ENCODE measurements around the gene FNBP1L.

Gene FNBP1L

DNA sequence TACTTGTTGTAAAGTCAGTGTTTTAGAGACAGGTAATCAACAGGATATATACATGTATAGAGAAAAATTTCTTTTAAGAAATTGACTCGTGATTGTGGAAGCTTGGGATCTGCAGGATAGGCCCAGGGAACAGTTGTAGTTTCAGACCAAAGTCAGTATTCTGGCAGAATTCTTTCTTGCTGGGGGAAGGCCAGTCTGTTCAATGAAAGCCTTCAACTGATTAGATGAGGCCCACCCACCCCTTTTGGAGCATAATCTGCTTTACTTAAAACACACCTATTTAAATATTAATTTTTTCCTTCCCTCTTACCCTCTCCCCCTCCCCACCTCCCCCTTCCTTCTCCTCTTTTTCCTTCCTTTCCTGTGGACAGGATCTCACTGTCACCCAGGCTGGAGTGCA is 48.0 kb downstream of the FNBP1L start:
- DNase-seq = no peak

DNA sequence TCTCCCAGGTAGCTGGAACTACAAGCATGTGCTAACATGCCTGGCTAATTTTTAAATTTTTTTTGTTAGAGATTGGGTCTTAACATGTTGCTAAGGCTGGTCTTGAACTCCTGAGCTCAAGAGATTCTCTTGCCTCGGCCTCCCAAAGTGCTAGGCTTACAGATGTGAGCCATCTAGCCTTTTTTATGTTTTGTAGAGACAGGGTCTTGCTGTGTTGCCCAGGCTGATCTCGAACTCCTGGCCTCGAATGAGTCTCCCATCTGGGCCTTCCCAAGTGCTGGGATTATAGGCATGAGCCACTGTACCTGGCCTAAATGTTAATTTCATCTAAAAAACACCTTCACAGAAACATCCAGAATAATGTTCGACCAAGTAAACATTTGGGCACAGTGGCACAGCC is 48.6 kb downstream of the FNBP1L start:
- no peak for DNase-seq

DNA sequence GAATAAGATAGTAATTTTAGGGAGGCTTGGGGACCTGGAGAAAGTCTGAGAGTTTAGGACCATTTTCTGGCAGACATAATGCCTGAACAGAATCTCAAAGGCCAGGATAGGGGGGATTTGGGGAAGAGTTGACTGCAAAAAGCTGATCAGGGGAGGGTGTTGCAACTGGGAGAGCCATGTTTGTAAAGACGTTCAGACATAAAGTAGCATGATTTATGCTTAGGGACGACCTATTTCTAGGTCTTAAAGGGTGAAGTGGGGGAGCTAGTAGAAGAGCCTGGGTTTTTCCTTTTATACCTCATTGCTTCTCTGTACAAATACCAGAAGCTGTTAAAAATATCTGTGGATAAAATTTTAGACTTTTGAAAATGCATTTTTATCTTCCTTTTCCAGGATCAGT is 51.2 kb downstream of the FNBP1L start:
- DNase-seq = no peak

DNA sequence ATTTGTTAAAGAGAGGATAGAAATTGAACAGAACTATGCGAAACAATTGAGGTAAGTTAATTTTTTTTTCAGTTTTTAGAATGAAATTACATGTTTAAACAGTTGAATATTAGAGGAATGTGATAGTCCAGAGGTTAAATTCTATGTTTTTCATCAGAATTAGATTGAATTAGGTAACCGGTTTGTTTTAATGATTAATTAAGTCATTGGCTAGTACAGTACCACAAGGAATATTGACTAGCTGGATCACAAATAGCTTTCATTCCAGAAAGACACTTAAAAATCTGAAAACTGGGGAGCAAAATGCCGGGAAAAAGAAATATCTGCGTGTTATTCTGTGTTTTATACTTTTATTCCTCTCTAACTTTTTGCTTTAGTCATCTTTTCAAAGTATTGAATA is 51.6 kb downstream of the FNBP1L start:
- DNase-seq = no peak

DNA sequence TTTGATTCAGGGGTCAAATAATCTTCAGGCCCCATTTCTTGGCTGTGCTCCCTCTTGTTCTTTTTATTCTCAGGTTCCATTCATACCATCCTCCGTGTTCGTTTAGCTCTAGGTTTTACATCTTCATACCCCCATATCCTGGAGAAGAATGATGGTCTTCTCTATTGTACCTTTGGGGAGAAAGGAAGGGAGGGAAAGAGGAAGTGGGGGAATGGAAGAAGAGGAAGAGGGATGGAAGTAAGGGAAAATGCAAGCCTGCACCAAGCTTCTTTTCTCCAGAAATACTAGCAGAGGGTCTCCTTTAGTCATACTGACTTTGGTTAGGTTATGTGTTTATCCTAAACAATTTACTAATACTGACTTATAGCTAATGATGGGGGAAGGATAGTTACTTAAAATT is 52.4 kb downstream of the FNBP1L start:
- no peak for DNase-seq

DNA sequence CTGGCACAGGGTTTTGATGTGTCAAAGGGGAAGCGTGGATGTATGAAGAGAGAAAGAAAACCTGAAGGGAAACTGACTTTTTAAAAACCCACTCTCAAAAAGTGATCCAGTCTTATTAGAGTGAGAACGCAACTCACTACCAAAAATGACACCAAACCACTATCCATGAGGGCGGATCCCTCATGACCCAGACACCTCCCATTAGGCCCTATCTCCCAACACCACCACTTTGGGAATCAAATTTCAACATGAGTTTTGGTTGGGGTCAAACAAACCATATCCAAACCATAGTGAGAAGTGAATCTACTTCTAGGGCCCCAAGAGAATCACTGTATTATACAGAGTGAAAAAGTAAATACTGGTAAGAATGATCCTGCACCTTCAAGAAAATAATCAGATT is 53.5 kb downstream of the FNBP1L start:
- DNase-seq = no peak

DNA sequence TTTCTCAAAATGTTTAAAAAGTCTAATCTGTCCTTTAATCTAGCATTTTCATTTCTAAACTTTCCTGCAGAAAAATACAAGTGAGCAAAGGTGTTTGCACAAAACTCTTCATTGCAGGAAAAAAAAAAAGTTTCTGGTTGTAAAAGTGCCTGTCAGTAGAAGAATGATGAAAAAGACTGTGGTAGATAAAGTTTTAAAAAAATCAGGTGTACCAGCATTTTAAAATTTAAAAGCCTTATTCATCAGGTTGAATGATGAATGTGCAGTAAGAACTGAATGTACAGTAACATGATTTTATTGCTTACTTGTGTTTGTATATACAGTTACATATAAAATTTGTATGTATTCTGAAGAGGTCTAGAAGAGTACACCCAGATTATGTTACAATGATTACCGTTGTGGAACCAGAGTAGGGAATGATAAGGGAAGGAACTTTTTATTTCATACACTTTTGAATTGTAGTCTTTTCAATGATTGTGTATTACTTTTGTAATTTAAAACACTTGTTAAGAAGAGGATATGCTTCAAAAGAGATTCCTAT is 54.0 kb downstream of the FNBP1L start:
- DNase-seq = no peak

DNA sequence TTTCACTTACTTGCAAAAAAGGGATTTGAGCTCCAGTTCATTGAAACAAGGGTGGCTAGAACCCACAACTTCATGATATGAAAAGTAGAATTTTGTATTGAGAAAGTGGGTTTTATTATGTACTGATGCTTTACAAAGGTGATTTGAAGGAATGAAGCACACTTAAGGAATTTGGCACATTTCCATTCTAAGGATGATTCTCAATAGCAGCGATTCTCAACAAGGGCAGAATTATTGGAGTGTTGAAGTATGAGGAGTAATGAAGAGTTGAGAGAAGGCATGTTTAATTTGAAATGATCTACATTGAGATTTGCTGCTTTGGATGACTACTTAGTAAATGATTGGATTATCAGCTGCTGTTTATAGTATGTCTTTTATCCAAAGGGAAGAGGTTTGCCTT is 54.7 kb downstream of the FNBP1L start:
- no peak for DNase-seq

DNA sequence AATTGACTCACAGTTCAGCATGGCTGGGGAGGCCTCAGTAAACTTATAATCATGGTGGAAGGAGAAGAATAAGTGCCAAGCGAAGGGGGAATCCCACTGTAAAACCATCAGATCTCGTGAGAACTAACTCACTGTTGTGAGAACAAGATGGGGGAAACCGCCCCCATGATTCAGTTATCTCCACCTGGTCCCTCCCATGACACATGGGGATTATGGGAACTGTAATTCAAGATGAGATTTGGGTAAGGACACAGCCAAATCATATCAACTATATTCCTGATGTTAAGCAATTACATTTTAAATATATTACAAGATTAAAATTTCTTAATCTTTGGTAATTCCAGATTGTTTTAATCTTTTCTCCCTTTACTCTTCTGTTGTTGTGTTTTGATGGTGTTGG is 55.2 kb downstream of the FNBP1L start:
- DNase-seq = no peak

DNA sequence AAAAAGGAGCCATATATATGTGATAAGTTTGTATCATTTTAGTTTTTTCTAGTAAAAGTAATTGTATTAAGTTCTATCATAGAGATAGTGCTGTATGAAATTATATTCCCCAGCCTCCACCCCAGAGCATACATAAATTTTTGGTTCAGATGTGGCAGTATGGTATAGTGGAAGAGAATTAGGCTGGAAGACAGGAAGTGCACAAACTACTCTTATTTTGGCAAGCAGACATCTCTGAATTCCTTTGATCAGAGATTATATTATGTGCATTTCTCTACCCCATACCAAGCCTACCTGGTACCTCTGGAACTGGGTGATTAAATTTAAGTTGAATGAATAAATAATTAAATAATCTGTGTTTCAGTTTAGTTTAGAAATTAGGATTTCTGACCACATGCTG is 55.9 kb downstream of the FNBP1L start:
- no peak for DNase-seq

DNA sequence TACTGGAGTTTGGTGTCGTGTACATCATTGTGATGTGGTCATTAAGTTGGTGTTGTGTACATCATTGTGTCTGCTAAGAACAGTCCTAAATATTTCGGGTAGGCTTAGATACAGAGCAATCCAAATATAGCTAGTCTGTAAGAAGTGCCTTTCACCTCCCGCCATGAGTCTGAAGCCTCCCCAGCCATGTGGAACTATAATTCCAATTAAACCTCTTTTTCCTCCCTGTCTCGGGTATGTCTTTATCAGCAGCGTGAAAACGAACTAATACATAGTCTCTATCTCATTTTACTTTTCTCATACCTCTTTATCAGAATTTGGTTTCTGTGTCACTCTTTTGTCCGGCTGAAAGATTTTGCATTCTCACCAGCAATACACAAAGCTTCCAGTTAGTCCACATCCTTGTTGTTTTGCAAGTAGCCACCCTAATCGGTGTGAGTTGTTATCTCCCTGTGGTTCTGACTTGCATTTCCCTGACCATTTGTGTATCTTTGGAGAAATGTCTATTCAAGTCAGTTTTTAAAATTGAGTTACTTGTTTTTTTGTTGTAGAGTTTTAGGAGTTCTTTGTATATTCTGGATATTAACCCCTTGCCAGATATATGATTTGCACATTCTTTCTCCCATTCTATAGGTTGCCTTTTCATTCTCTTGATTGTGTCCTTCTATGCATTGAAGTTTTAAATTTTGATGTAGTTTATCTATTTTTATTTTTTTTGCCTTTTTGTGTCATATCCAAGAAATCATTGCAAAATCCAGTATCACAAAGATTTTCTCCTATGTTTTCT is 56.5 kb downstream of the FNBP1L start:
- DNase-seq = no peak

DNA sequence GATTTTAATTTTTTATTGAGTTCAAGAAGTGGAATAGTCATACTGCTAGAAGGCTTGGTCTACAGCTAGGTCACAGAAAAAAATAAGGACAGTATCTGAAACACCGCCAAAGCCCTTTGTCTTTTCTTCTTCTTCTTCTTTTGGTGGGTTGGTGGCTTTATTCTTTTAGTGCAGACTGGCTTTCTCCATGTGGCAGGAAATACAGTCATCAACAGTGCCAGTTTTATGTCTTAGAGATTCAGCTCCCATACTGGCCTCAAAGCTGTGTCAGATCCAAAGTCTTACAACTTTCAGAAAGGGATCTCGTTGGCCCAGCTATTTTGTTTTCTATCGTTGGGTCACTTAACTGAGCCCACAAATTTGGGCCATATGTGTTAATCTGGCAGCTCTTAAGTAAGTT is 58.2 kb downstream of the FNBP1L start:
- DNase-seq = no peak

DNA sequence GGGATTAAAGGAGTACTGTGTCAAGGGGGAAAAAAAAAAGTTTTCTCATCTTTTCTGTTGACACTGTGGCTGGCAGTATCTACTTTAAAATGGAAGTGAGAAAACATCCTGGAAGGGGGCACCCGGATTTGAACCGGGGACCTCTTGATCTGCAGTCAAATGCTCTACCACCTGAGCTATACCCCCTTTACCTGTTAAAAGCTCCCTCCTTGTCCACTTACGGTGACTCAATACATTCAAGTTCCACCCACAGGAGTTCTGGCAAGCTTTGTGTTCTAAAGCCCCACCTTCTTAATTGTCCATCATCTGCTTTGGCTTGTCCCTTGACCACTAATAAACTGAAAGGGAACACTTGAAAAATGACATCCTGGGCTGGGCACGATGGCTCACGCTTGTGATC is 68.2 kb downstream of the FNBP1L start:
- no peak for DNase-seq

DNA sequence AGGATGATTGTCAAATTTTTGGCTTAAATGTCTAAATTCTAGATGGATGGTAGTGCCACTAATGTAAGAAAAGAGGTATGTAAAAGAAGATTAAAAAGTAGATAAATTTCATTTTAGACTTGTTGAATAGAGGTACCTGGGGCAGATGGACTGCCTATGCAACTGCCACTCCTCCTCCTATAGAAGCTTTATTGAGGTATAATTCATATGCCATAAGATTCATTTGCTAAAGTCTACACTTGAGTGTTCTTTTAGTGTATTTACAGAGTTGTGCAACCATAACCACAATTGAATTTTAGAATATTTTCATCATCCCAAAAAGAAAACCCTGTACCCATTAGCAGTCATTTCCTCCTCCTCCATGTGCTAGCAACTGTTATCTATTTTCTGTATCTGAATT is 70.6 kb downstream of the FNBP1L start:
- DNase-seq = no peak

DNA sequence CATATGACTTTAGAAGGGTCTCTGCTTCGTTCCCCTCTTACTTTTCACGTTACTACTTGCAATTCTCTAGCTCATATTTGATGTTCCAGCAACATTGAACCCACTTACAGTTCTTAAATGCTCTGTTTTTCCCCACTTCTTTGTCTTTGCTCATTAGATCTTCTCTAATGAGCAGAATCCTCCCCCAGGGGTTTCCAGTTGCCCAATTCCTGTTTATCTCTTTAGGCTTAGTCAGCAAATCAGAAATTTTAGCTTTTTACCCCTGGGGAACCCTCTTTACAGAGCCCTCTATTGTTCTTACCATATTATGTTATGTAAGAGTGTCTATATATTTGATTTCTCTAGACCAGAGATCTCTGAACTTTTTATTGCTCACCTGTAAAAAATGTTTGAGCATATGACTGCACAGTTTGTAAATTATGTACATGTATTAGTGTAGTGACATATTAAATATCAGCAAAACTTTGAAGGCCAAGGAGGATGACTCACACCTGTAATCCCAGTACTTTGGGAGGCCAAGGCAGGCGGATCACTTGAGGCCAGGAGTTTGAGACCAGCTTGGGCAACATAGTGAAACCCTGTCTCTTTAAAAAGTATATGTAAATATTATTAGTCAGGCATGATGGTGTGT is 71.4 kb downstream of the FNBP1L start:
- no peak for DNase-seq

DNA sequence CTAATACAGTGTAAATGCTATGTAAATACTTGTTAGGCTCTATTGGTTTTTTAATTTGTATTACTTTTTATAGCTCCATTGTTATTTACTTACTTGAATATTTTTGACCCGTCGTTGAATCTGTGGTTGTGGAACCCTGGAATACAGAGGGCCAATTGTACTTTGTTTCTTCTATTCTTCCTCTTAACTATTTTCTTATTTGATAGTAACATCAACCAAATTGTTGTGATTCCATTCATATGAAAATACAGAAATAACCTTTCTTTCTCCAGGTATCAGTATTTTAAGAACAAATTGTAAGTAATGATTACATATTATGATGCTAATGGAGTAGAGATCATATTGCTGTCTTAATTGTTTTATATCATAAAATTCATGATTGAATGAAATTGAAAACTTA is 73.7 kb downstream of the FNBP1L start:
- DNase-seq = no peak

DNA sequence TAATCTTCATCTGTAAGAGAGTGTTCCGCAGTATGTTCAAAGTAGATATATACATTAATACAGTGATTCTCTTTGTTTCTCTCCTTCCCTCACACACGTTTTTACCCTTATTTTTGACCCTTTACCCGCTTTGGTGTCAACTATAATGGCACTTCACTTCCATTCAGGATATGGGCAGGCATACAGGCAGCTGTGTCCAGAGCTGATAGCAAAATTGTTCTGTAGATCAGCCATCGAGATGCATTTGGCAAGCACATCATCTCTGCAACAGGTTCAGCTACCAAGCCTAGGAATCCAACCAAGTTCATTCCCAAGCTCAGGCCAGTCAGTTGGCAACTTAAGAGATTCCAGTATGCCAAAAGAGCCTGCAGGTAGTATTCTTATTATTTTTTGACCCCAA is 74.8 kb downstream of the FNBP1L start:
- no peak for DNase-seq

DNA sequence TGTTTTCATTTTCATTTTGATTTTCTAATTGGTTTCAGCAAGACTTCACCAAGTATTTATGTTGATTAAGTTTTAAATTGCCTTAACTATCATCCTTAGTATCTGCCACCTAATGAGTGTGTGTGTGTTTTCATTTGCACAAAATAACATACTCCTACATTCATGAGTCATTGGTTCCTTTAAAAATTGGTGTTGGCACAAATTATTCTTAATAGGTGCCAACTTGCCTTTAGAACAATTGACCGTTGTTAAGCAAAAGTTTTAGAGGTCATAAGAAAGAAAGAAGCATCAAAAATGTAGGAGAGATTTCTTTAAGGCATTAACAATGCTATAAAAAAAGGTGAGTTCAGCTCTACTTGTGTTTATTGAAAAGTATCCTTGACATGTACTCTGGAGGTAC is 77.5 kb downstream of the FNBP1L start:
- no peak for DNase-seq

DNA sequence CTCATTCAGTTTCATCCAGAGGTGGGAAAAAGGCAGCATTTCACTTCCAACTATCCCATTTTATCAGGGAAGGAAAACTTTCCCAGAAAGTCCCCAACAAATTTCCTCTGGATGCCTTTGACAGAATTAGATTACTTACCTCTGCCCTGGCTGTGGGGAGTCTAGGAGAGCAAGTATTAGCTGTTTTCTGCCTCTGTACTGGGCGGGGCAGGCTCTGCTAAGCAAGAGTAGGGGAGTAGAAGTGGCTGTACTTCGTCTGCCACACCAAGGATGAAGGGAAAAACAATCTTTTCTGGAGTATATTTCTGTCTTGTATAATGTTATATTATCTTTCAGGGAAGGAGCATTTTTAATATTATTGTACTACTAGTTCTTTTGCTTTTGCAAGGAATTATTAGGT is 78.5 kb downstream of the FNBP1L start:
- DNase-seq = no peak

DNA sequence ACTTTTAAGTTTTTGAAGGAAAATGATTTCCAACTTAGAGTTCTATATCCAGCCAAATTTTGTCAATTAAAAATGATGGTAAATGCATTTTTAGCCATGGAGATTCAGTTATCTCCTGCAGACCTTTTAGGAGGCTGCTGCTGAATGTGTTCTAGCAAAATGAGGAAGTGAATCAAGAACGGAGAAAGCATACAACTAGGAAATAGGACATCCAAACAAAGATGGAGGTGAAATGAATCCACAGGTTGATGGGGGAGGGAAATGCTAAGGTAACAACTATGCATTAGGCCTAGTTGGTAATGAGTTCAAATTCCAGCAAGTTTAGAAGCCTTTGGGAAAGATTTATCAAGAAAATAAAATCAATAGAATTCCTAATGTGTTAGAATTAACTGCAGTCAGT is 80.5 kb downstream of the FNBP1L start:
- DNase-seq = no peak

DNA sequence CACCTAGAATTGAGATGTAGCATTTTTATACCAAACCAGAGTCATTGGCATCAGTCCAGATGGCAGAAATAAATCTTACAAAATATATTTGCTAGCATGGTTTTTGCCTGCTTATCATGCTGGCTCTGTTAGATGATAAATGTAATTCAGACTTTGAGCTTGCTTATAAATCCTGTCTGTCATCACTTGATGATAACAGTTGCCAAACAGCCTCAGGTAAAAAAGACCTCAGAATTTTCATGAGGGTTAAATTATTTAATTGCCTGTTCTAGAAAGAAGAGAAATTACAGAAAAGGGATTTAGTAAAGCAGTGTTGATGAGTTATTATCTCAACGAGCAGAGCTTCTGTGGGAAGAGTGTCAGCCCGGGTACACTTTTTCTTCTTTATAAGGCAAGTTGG is 83.3 kb downstream of the FNBP1L start:
- DNase-seq = no peak

DNA sequence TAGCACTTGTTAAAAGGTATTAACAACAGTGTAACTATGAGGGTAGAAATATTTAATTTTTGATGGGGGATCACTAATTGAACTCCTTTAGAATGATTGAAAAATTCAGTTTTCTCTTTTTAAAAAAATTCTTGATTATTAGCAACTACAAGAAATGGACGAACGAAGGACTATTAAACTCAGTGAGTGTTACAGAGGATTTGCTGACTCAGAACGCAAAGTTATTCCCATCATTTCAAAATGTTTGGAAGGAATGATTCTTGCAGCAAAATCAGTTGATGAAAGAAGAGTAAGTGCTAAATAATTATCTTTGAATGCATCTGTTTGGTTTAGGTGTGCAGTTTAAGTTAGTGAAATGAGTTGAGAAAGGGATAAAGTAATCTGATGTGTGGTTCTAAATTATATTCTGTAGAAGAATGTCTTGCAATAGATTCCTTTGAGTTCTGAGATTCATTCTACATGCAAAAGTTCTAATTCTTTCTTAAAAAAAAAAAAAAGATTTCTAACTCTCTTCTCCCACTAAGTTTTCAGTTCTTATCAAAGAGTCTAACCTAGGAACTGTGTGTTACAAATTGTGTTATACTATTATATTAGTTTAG is 85.0 kb downstream of the FNBP1L start:
- DNase-seq = no peak

DNA sequence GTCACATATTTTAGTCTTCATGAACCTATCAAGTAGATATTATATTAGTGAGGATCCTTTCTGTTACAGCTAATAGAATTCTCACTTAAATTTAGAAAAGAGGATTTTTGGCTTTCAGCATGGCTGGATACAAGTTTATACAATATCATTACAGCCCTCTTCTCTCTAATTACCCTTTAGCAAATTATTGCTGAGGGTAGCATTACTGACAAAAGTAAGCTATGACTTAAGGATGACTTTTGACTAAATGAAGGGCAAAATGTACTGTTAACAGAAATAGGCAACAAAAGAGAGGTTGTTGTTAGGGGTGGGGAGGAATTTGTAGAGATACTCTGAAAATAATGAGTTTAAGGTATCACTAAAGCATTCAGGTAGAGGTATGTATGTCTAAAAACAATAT is 85.8 kb downstream of the FNBP1L start:
- no peak for DNase-seq

DNA sequence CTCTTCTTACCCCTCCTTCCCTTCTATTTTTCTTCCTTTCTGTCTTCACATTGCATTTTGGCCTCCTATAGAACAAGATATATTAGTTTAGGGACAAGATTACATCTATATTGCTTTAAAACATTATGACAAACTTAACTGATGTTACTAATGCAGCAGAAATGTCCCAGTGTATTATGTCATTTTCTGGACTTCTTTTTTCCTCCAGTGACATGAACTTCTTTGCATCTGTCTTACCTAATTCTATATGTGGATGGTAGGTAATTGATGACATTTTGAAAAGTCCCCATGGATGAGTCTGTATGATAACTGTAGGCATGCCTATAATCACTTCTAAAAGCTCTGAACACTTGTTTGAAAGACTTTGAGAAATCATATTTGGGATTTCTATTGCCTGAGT is 89.5 kb downstream of the FNBP1L start:
- DNase-seq = no peak
